SIG-M5 treated with dmso at 0.1 percent for 504 hours (cell line): ENCODE results near the gene OR52R1.
"Not testable (repeated sequence)": the region's sequence is repeated elsewhere in the genome, so short reads cannot be mapped to it uniquely, and the experiment has no call there.

Source experiments
- DNase-seq: peaks from one replicate; lab custom pipeline; 2025; ENCODE audit not compliant: unreplicated experiment; lab: John Stamatoyannopoulos, UW

Gene OR52R1

DNA sequence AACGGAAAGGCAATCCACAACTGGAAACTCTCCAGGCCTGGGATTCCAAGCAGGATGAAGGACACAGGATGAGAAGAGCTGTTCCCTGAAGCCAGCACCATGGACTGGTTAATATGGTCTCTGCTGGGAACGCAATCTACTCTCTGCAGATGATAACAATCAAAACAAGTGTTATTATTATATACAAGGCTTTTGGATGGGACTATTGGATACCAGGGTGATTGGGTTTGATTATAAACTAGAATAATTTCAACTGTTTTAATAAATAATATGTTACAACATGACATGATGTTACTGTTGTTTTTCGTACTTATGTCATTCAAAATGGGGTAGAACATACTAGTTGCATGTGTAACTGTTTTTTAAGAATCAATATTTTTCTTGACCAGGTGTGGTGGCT, at the start of gene OR52R1:
Gene OR52R1, minus strand, starts transcription at position 101 of the 400 bp plus-strand sequence. Its CDS starts 0 bp downstream, at position 101.
- DNase-seq, result no peak

DNA sequence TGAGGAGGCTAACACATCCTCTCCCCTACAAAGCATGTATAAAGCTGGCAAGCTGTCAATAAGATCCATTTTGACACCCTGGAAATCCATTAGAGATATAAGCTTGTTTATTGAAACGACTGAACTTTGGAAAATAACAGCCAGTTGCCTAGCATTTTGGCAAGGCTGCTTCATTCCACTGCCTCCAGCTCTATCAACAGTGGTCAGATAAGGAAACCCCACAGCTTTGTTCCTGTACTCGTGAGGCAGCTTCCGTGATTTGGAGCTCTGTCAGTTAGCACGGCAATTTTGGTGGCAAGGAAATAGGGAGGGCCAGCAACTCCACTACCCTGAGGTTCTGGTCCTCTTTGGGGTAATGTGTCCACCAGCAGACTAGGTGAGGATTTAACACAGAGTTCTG, 46.9 kb upstream of the OR52R1 start:
- no peak for DNase-seq

DNA sequence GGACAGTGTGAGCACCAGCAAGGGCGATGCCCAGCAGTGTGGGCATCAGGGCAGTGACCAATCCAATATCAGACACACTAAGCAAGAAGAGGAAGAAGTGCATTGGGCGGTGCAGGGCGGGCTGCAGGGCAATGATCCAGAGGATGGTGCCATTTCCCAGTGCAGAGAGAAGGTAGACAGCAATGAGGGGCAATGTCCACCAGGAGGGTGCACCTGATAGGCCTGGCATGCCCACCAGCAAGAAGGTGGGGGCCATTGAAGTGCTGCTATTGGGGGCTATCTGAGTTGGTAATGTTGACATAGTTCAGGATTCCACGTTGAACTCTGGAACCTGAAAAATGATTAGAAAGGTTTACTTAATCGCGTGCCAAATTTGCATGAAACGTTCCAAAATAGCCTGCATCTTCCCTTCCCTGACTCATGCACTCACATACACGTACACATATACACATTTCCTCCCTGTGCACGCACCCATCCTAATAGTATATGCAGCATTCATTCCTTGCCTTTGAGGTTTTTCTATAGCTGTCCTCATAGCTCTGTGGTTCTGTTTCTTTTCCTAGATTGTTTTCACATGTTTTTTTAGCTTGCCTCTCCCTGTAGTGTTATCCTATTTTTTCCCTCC, 44.8 kb upstream of the OR52R1 start, which contains the start of gene OR51S1:
Gene OR51S1, minus strand, starts transcription at position 301 of the 625 bp plus-strand sequence. Its CDS starts 0 bp downstream, at position 301.
- no peak for DNase-seq

DNA sequence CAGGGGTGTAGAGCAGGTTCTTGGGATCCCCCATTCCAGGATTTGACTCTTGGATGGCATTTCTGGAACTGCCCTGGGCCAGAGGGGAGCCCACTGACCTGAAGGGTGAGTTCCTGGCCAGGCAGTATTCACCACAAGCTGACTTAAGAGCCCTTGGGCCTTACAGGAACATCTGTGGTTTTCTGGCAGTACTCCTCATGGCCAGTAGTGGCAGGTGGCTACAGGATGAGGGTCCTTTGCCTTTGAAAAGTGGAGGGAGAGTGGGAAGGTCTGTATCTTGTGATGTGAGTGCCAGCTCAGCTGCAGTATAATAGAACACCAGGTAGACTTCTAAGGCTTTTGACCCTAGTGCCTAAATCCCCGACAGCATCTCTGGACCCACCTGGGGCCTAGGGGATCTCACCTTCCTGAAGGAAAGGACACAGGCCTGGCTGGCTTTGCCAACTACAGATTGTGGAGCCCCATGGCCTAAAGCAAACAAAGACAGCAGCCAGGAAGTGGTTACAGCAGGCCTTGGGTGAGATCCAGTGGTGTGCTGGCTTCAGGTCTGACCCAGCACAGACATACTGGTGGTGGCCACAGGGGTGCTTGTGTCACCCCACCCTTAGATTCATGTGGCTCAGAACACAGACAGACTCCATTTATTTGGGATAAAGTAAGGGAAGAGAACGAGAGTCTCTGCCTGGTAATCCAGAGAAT, 35.8 kb upstream of the OR52R1 start:
- DNase-seq, result no peak

DNA sequence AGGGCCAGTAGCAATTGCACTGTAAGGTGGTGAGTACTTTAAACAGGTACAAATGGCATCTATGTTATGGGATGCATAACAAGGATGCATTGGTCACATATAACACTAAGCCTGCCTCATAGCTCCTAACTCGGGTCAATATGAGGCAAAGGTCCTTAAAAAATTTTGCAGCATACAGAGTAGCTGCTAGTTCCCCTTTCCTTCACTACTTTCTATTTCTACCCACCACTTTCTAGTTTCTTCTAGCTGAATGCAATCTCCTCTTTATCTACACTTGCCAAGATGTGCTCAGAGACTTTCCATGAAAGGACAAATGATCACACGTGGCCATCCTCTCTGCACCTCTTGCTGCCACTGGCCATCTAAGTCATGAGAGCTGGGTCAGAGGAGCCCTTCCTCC, 26.7 kb upstream of the OR52R1 start:
- no peak for DNase-seq

DNA sequence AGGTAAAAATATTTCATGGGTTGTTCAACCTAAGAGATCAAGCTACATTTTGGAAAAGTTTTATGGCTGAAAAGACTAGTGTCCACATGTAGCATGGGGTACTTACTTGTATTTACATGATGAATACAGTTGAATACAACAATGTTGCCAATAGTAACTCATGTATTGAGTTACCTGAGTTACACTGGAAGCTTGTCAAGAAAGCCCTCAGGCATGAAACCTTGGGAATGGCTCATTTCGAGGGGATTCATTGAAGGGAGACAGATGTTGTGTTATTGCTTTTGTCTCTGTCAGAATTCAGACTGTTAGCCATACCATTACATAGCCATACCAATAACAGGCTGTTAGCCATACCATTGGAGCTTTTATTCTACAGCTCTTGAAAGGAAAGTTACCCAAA, 26.2 kb upstream of the OR52R1 start:
- no peak for DNase-seq

DNA sequence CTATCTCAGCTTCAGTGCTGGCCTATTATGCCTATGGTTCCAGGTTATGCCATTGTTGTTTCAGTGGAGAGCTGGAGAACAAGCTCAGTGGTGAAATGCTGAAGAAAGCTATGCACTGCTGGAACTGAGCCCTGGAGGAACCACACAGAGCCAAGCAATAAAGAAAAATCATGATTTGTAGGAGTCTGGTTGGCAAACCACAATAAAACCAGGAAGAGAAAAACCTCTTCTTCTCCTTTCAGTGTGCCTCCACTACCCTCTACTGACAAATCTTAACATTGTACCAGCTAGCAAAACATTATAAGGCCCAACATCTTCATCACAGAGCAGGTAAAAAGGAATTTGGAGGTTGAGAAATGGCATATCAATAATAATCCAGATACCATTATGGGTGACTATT, 22.2 kb upstream of the OR52R1 start:
- DNase-seq, result no peak

DNA sequence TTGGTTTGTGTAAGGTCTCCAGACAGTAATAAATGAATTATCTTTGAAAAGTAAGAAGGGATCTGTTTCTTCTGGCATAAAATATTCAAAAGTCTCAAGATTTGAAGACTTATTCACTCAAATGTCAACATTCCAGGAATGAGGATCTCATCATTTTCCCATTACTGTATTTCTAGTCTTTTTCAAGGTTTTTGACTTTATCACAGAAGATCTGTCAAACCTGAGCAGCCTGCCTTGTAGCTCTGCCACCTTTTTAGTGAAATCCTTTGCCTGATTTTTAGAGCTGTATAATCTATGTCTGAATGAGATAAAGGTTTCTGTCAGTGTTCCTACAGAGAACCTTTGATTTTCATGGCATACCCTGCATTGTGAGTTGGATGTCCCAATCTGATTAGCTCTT, 21.0 kb upstream of the OR52R1 start:
- no peak for DNase-seq

DNA sequence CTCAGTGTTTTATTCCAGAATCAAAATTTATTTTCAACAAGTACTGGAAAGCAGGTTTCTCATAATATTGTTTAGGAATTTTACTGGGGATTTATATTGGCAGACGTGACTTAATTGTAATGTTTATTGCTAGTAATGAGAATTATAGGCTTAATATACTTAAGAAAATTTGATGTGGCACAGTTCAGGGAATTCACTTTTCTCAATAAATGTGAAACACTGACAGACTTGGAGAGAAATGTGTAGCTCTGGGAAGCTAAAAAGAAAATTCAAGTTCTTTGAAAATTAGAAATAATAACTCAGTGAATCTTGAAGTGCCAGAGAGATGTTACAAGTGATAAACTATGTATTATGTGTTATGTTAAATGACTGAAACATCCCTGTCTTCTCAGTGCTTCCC, 16.8 kb upstream of the OR52R1 start, which contains the start of gene OR51F2:
Gene OR51F2, plus strand, starts transcription at position 301 of the 400 bp plus-strand sequence. CDS start 101 bp downstream, outside the sequence.
- no peak for DNase-seq

DNA sequence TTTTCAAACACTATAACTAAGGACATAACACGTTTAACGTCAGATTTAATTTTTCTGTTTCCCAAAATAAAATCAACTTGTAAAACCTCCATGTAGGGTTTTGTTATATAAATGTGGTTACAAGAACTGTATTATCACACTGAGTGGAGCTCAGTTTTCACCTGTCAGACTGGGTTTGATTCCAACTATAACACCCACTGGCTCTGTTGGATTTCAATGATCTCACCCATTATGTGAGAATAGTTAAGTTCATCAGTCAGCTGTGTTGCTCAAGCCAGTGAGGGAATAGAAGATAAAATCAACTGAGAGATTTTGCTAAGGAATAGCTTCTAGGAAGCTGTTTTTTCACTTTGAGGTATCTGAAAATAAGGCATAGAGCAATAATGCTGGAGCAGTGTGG, 5.1 kb upstream of the OR52R1 start:
- DNase-seq, result no peak

DNA sequence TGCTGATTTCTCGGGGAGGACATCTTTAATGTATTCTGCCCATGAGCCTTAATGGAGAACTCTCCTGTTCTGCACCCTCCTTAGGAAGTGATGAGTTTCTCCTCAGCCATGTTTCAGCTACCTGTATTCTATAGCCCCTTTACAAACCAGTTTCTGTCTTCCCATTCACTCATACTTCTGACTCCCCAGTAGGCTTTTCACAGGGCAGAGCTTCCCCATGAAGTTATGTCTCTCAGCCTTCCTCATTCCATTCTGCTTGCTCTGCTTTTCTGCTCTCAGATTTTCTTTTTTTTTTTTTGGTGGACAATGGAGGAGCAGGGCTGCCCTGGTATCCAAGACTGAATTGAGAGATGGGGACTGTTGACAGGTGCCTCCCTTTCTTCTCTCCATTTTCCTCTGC, 4.3 kb upstream of the OR52R1 start:
- DNase-seq, result no peak

DNA sequence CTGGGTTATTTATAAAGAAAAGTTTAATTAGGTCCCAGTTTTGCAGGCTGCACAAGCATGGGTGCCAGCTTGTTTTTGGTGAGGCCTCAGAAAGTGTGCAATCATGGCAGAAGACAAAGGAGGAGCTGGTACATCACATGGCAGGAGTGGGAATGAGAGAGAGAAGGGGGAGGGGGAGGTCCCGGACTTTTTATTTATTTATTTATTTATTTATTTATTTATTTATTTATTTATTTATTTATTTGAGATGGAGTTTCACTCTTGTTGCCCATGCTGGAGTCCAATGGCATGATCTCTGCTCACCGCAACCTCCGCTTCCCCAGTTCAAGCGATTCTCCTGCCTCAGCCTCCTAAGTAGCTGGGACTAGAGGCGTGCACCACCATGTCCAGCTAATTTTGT, 2.9 kb downstream of the OR52R1 start:
- not testable (repeated sequence) for DNase-seq

DNA sequence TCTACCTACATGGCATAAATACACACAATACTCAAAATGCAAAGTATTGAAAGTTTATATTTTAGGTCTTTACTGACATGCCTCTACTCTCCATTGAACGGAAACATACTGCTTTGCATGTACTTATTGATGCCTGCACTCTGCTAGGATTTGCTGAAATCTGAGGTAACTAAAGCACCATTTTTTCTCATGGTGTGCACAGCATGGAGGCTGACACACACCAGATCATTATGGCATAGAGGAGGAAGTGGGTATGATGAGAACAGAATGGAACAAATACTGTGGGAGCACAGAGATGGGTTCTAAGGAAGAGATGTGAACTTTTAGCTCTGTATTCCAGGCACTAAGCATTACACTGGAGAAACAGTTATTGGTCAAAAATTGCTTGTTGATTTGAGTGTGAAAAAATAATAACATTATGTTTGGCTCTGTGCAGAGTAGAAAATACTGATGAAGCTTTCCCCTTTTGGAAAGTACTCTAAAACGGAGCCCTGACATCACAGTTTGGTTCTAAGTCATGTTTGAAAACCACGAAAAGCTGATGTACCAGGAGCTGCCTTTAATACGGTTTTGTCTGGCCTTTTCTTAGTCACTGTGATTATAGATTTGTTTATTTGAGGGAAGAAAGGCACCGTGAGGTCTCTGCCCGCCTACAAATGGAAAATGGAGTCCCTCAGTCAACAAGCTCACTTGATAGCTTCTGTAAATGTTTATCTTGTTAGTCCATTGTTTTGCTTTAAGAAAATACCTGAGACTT, 5.6 kb downstream of the OR52R1 start:
- no peak for DNase-seq

DNA sequence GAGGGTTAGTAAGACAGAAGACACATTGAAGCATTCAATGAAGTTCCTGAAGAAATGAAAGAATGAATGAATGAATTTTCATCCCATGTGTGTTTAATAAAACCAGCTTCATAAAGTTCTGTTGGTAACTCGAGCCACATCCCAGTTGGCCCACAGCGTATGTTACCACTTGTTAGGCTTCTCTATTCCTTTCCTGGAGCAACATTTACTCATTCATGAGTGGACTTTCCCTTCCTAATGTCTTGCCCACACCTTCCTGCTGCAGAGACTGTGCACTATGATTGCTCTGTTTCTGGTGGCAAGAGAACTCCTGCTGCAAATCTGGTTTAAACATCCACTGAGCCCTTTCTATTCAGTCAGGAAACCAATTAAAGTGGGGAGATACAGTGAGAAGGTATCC, 7.0 kb downstream of the OR52R1 start:
- no peak for DNase-seq

DNA sequence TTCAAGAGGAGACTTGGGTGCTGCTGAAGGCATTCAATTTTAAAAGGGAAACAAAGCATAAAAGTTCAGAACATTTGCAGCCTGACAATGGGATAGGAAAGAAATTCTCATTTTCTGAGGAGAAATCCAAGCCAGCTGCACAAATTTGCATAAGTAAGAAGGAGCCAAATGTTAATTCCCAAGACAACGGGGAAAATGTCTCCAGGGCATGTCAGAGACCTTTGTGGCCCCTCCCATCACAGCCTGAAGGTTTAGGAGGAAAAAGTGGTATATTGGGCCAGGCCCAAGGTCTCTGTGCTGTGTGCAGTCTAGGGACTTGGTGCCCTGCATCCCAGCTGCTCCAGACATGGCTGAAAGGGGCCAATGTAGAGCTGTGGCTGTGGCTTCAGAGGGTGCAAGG, 21.7 kb downstream of the OR52R1 start:
- no peak for DNase-seq

DNA sequence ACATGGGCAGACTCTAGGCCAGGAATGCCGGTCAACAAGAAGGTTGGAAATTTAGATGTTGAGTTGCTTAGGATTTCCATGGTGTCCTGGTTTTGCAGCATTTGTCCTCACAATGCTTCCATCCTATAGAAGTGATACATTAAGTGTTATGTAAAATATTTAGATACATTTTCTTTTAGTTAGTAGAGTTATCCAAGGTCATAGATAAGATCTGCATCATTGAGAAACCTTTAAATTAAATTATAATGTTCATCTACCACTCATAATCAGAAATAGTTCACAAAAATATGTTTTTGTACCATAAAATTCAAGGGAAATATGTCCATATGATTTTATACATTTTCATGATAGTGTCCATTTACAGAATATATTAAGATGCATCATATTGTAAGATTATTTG, 34.3 kb downstream of the OR52R1 start, which contains the start of gene OR51F1:
Gene OR51F1, minus strand, starts transcription at position 101 of the 400 bp plus-strand sequence. Its CDS starts 0 bp downstream, at position 101.
- DNase-seq, result no peak

DNA sequence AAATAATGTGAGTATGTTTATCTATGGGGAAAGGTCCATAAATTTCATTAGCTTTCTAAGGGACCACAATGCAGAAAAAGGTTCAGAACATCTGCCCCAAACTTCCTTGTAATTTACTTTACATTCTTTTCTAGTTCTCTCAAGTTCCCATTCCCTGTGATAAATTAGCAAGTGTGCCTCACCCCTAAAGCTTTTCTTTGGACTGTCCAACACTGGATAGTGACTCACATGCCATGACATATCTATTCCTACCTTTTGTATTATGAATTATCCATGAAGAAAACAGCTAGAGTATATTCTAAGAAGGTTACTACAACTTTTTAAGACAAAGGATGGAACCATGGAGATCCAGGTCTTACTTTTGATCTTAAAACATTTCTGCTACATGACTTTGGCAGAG, 36.1 kb downstream of the OR52R1 start:
- DNase-seq, result no peak

DNA sequence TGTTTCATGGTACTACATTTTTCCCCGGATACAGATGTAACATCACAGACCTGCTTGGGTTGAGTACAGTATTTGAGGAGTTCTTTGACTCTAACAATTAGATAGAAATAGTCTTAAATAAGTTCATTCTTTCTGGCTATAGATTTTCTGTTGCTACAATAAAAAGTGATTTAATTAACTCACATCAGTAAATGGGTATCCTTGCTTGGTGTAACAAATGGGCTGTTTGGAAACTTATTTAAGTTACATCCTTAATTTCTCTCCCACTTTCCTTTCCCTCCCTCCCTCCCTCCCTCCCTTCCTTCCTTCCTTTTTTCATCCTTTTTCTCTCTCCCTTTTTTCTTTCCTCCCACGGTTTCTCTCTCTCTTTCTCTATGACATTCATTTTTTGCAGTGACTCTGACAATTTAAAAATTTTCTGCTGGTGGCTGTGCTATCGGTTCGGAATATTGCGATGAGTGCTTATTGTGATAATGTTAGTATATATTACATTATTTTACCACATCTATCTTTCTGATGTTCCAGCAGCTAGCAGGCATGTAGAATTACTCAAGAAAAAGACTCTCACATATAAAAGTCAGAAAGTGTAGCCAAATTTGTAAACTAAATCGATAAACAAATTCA, 37.6 kb downstream of the OR52R1 start:
- no peak for DNase-seq

DNA sequence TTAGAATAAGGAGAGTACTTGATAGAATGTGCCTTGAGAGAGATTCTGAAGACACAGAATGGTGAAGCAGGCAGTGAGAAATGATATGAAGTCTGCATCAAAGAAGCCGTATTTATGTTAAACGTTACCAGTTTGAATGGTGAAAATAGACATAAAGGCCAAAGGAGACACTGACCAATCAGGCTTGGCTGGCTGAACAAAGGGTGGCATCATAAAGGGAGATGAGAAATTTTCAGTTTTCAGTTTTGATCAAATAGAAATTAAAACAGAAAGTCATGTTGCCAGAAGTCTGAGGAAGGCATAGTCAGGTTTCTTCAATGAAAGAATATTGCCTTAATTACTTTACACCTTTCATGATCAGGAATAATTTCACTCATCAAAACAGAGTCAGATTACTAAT, 41.1 kb downstream of the OR52R1 start:
- no peak for DNase-seq
